Fibroblast of pulmonary artery (primary cell): ENCODE results near the gene RALGPS1.

Experiments used
- DNase-seq: peaks from one replicate; pipeline ENCODE4 v3.0.0-alpha.2; 2010; ENCODE audit warnings: low read depth
- H3K4me3 ChIP-seq: replicated peaks from 2 replicates; pipeline ENCODE4 v1.5.1; 2011; ENCODE audit warnings: low read depth, mild to moderate bottlenecking, control low read depth, low read length, moderate library complexity
- CTCF ChIP-seq: IDR thresholded peaks from 2 replicates; pipeline ENCODE4 v1.5.1; 2011; ENCODE audit warnings: mild to moderate bottlenecking, control low read depth, low read length, inconsistent platforms; ENCODE audit errors: missing control alignments

RALGPS1 gene

DNA sequence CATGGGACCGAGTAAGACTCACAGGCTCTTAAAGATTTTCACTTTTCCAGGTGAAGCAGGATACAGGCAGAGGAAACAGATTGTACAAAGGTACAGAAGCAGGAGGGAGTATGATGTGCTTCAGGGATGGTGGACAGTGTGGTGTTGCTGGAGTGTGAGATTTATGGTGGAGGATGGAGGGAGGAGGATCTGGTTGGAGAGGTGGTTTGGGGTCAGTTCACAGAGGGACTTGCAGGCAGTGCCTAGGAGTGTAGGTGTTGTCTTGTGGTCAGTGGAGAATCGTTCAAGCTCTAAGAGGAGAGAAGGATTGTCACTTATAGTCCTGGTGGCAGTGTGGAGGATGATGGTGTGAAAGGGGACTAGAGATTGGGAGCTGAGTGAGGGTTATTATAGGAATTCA lies 11.8 kb downstream of the RALGPS1 start:
- no peak for TF ChIP-seq CTCF
- no peak overlapping the region for H3K4me3 ChIP-seq
- DNase-seq, result no peak

GRCh38 chr9:126927419-126927818 lies 12.8 kb downstream of the RALGPS1 start:
- H3K4me3 ChIP-seq, result no peak overlapping the region
- no peak for TF ChIP-seq CTCF
- DNase-seq, result no peak

DNA sequence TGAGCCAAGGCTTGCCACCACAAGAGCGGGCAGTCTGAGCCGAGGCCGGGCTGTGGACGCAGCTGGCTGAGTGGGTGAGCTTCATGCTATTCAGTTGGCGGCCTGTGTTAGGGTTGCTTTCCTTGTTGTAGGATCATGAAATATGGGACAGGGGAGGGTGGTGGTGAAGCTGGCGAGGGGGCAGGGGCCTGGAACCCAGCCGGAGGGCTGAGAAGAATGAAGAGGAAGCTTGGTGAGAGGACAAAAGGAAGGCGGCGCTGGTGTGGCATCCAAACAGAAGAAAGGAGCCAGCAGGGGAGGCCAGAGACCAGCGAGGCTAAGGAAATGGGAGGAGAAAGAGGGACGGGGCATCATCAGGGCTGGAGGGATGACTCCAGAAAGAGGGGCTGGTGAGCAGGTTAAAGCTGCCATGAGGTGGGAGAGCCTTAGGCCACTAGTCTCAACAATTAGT lies 18.3 kb downstream of the RALGPS1 start:
- H3K4me3 ChIP-seq, result no peak overlapping the region
- no peak for DNase-seq
- no peak for TF ChIP-seq CTCF

- no peak for TF ChIP-seq CTCF
These were observed 18.9 kb downstream of the RALGPS1 start for GRCh38 chr9:126933334-126933980.

DNA sequence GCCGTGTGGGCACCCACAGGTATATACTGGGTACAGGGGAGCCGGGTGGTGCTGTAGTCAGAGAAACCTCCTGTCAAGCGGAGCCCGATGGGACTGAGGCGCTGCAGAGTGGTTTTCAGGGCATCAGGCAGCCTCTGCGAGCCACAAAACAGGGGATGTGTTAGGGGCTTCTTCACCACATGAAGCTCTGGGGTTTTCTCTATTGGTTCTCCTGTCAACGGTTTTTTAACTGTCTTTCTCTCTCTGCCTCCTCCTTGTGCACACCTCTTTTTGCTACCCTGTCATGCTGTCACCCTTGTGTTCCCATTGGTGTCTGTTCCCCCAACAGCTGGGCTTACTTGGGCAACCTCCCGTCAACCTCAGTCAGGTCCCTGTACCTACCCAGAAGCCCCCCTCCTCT lies 19.9 kb downstream of the RALGPS1 start:
- no peak overlapping the region for H3K4me3 ChIP-seq
- no peak for DNase-seq
- no peak for TF ChIP-seq CTCF

More at GRCh38 chr9:126933334-126933980, 18.9 kb downstream of the RALGPS1 start:
- H3K4me3 ChIP-seq, result no peak overlapping the region
- no peak for DNase-seq

- no peak for TF ChIP-seq CTCF
These were observed 21.0 kb downstream of the RALGPS1 start for GRCh38 chr9:126935630-126936029.

GRCh38 chr9:126937444-126937843 lies 22.9 kb downstream of the RALGPS1 start:
- H3K4me3 ChIP-seq, result no peak overlapping the region
- no peak for DNase-seq
- no peak for TF ChIP-seq CTCF

More at GRCh38 chr9:126935630-126936029, 21.0 kb downstream of the RALGPS1 start:
- no peak overlapping the region for H3K4me3 ChIP-seq
- peak; percentile 22 for DNase-seq
